Skeletal muscle tissue (tissue), 4 donors: ENCODE results near the gene MPO. TPM values are rescaled to one million over a fixed set of nuclear protein-coding genes. Genes with fewer than 3 reads are reported as not detected.

Source experiments
- H3K27ac ChIP-seq: one replicate; pipeline ENCODE4 v1.7.0; 2013; ENCODE audit warnings: mild to moderate bottlenecking, low read depth, low read length, inconsistent platforms
- H3K27me3 ChIP-seq, 3 donors: one replicate each; pipeline ENCODE4 v1.7.0; 2013; ENCODE audit warnings: low read length in 3 of 3; ENCODE audit not compliant: control insufficient read depth in 3 of 3, insufficient read depth in 3 of 3
- H3K36me3 ChIP-seq, 3 donors: one replicate each; pipeline ENCODE4 v1.7.0; 2013; ENCODE audit warnings: low read length in 3 of 3; ENCODE audit not compliant: control insufficient read depth in 3 of 3, insufficient read depth in 3 of 3
- H3K4me1 ChIP-seq, 3 donors: one replicate each; pipeline ENCODE4 v1.7.0; 2013; ENCODE audit warnings: low read length in 3 of 3, mild to moderate bottlenecking in 3 of 3; ENCODE audit not compliant: control insufficient read depth in 3 of 3, insufficient read depth in 3 of 3
- H3K4me3 ChIP-seq, 3 donors: one replicate each; pipeline ENCODE4 v1.7.0; 2013; ENCODE audit warnings: low read length in 3 of 3
- H3K9ac ChIP-seq, 3 donors: one replicate each; pipeline ENCODE4 v1.7.0; 2013; ENCODE audit warnings: low read length in 3 of 3, mild to moderate bottlenecking in 3 of 3, moderate library complexity in 2 of 3, low read depth in 1 of 3
- H3K9me3 ChIP-seq, 3 donors: one replicate each; pipeline ENCODE4 v1.7.0; 2013; ENCODE audit warnings: low read length in 3 of 3; ENCODE audit not compliant: control insufficient read depth in 3 of 3
- total RNA-seq: library from RNA; depleted of rRNA; stranded (reverse); fragments of >200 nt; gene quantifications from one replicate; pipeline ENCODE4 v1.2.3, GENCODE V29; 2014
- donor health status: Osteomylitis.

MPO gene
- total RNA-seq, 1 donor from 2014 or later, result 14.1 TPM

DNA sequence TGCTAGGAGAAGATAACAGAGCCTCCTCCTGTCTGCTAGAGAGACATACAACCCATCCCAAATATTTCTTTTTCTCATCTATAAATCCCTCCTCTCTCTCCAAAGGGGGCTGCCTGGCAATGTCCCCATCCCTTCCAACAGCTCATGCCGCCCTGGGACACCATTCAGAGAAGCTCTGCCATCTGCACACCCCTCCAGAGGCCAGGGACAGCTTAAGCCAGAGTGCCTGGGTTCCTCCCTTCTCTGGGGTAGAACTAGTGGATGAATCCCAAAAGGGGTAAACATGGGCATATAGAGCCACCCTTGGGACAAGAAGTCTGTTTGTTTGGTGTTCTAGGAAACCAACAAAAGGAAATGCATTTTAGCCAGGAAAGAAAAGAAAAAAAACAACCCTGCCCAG lies 44.9 kb downstream of the MPO start:
- Histone ChIP-seq H3K4me1 (peaks cover 0 to 5% (median 0%) of the 10 kb centered on the region in 3 donors), H3K27me3 (peaks cover 12 to 29% (median 26%) of the 10 kb centered on the region in 3 donors), H3K27ac (no peak overlapping the region), H3K4me3 (no peak overlapping the region), H3K36me3 (no peaks in the 10 kb centered on the region), H3K9ac (no peak overlapping the region), H3K9me3 (no peaks in the 10 kb centered on the region)

DNA sequence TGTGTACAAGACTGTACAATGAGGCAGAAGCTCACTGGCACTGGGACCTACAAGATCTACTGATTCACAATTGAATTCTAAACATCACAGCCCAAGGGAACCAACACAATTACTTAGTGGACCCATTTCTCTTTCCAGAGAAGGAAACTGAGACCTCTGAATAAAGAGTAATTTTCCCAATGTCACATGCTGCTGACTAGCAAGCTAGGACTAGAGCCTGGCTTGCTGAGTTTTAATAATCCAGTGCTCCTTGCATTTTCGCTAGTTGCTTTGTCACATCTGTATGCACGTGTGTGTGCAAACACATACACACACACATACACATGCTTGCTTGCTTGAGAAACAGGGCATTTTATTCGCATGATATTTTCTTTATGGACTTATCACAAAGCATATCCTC lies 46.2 kb downstream of the MPO start:
- H3K9ac ChIP-seq, result no peak overlapping the region
- H3K27me3 ChIP-seq, result peaks cover 14 to 25% (median 25%) of the 10 kb centered on the region in 3 donors
- peaks cover 0 to 5% (median 0%) of the 10 kb centered on the region in 3 donors for H3K4me1 ChIP-seq

DNA sequence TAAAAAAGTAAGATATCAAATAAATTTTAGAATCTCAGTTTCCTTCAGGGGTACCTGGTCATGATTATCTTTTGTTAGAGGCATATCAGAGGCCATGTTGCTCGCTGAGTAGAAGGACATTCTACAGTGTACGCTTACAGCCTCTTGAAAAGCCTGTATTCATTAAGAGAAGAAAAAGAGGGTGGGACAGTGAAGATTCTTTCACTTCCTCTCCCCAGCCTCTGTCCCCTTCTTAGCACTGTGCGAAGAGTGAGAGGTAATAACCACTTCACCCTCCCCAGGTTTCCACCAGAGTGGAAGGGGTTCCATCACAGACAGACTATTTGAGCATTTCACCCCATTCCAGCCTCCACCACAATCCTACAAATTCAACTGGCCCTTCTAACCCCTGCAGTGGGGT lies 47.2 kb downstream of the MPO start:
- Histone ChIP-seq H3K27me3 (peaks cover 14 to 22% (median 17%) of the 10 kb centered on the region in 3 donors), H3K9ac (no peak overlapping the region), H3K4me3 (no peak overlapping the region), H3K27ac (no peak overlapping the region), H3K9me3 (no peaks in the 10 kb centered on the region), H3K4me1 (peaks cover 0 to 5% (median 0%) of the 10 kb centered on the region in 3 donors), H3K36me3 (no peaks in the 10 kb centered on the region)

More for the DNA sequence above, 46.2 kb downstream of the MPO start:
- Histone ChIP-seq H3K9me3 (no peaks in the 10 kb centered on the region), H3K36me3 (no peaks in the 10 kb centered on the region), H3K4me3 (no peak overlapping the region), H3K27ac (no peak overlapping the region)

DNA sequence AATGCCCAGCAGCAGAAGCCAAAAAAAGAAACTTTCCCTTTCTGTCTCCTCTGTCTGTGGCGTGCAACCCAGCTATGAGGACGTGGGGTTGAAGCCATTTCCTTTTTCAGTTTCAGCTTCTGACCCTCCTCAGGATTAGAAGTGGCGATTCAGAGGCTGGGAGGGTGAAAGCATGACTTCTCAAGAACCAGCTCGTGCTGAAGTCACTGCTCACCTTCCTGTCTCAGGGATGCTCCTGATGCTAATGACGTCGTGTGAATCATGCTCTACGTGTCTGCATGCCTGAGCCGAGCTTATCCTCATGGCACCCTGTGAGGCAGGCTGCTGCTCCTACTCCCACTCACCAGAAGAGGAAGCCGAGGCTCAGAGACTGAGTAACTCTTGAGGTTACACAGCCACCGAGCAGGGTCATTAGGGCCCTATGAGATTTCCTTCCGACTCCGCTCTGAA lies 48.0 kb downstream of the MPO start:
- H3K36me3 ChIP-seq, result no peaks in the 10 kb centered on the region
- no peaks in the 10 kb centered on the region for H3K9me3 ChIP-seq
- H3K27me3 ChIP-seq, result peaks cover 14 to 17% (median 15%) of the 10 kb centered on the region in 3 donors
- H3K27ac ChIP-seq, result no peak overlapping the region
- peaks cover 0 to 5% (median 0%) of the 10 kb centered on the region in 3 donors for H3K4me1 ChIP-seq
- H3K9ac ChIP-seq, result no peak overlapping the region
- no peak overlapping the region for H3K4me3 ChIP-seq

DNA sequence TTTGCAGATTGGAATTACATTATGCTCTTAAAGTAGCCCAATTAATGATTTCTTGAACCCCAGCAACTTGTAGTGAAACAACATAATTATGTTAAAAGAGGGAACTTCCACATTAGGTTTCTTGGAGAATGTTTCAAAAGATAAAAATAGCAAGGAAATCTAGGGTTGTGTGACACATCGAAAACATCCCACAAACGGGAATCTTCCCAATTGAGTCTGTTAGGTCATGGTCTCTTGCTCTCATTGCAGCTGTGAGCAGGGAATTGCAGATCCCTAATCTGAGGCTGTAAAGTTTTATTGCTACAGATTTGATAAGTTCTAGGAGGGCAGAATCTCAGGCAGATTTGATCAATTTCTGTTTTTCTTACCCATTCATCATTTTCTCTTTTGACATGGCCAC lies 49.1 kb downstream of the MPO start:
- H3K27me3 ChIP-seq, result peaks cover 13 to 18% (median 17%) of the 10 kb centered on the region in 3 donors
- H3K4me1 ChIP-seq, result peaks cover 0 to 5% (median 0%) of the 10 kb centered on the region in 3 donors
- H3K36me3 ChIP-seq, result no peaks in the 10 kb centered on the region
- H3K27ac ChIP-seq, result no peak overlapping the region
- no peaks in the 10 kb centered on the region for H3K9me3 ChIP-seq
- H3K9ac ChIP-seq, result no peak overlapping the region
- no peak overlapping the region for H3K4me3 ChIP-seq

DNA sequence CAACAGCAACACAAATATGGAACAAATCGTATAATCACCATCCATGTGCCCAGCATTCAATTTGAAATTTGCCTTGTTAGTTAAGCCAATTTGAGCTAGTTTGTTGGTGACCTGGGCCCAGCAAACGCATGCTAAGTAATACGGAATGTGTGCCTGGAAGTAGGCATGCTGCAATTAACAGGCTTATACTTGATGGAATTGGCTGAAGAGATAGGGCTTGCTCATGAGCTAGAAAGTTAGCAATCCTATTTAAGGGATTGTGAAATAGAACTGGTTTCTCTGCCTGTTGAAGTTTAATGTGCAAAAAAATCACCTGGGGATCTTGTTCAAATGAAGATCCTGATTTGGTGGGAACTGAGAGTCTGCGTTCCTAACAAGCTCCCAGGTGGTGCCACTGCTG lies 50.9 kb downstream of the MPO start:
- Histone ChIP-seq H3K36me3 (no peaks in the 10 kb centered on the region), H3K4me1 (peaks cover 0 to 5% (median 0%) of the 10 kb centered on the region in 3 donors), H3K9ac (no peak overlapping the region), H3K27ac (no peak overlapping the region), H3K27me3 (peaks cover 5 to 18% (median 13%) of the 10 kb centered on the region in 3 donors), H3K4me3 (no peak overlapping the region), H3K9me3 (no peaks in the 10 kb centered on the region)

DNA sequence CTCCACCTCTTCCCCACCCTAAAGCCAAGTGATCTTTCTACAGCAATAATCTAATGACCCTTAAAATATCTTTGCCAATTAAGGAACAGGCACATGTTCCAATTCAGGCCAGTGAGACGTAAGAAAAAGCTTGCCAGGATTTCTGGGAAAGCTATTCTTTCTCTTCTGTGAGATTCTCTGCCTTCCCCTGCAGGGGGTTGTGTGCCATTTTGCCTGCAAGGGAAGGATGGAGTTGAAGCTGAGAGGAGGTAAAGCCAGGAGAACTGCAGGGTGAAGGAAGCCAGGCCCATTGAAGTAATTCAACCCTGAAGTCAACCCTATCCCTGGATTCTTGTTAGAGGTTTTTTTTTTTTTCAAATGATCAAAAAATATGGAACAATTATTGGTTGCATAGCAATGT lies 51.4 kb downstream of the MPO start:
- Histone ChIP-seq H3K27me3 (peaks cover 5 to 18% (median 13%) of the 10 kb centered on the region in 3 donors), H3K9ac (no peak overlapping the region), H3K27ac (no peak overlapping the region), H3K9me3 (no peaks in the 10 kb centered on the region), H3K4me1 (peaks cover 0 to 5% (median 0%) of the 10 kb centered on the region in 3 donors), H3K36me3 (no peaks in the 10 kb centered on the region), H3K4me3 (no peak overlapping the region)

DNA sequence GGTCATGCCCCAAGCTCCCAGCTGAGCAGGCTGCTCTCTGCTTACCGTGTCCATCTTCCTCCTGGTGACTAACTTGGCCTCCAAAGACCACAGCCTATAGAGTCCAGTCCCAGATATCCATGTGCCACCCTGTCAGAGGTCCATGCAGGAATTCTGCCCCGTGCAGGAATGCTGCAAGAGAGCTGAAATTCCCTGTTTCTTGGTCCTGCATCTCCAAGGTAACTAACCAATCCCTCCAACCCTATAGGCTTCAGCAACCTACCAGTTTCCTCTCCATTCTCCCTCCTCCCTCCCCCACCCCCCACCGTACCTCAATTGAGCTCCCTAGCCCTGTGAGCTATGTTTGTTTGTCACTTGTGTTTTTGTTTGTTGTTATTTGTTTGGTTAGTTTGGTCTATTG lies 52.1 kb downstream of the MPO start:
- Histone ChIP-seq H3K9ac (no peak overlapping the region), H3K27ac (no peak overlapping the region), H3K9me3 (no peaks in the 10 kb centered on the region), H3K4me1 (peaks cover 0 to 5% (median 0%) of the 10 kb centered on the region in 3 donors), H3K36me3 (no peaks in the 10 kb centered on the region), H3K27me3 (peaks cover 5 to 18% (median 13%) of the 10 kb centered on the region in 3 donors), H3K4me3 (no peak overlapping the region)

DNA sequence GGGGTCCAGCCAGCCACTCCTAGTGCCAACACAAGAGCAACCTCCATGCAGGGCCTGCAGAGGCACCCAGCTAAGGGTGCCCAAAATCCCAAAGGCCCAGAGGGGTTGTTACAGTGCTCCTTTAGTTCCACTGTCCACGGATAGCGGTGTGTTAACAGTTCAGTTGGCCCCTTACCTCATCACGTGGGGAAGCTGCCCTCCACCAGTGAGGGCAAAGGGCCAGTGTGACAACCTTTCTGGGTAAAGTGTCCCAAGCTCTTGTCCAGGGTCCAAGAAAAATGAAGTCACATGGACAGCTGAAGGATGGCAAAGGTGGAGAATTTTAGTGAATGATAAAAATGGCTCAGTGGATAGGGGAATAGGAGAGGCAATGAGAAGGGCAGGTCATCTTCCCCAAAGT lies 53.0 kb downstream of the MPO start:
- no peaks in the 10 kb centered on the region for H3K9me3 ChIP-seq
- no peak overlapping the region for H3K9ac ChIP-seq
- H3K4me3 ChIP-seq, result no peak overlapping the region
- H3K36me3 ChIP-seq, result no peaks in the 10 kb centered on the region
- no peak overlapping the region for H3K27ac ChIP-seq
- H3K4me1 ChIP-seq, result peaks cover 0 to 5% (median 0%) of the 10 kb centered on the region in 3 donors
- H3K27me3 ChIP-seq, result peaks cover 5 to 14% (median 10%) of the 10 kb centered on the region in 3 donors

DNA sequence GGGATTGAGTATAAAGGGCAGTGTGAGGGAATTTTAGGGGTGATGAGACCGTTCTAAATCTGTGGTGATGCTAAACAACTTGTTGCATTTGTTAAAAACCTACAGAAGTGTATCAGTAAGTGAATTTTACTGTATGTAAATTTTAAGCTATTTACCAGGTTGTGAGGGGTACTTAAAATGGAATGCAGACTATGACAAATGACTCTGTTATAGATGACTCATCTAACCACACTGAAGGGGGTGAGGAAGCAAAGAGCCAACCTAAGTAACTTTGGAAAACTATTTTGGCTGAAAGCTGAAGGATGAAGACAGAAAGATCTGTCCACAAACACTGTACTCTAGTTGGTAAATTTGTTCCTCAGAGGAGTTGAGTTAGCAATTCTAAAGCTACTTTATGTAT lies 56.4 kb downstream of the MPO start:
- Histone ChIP-seq H3K4me3 (no peak overlapping the region), H3K27ac (no peak overlapping the region), H3K9ac (no peak overlapping the region), H3K4me1 (peaks cover 6 to 7% (median 6%) of the 10 kb centered on the region in 3 donors), H3K9me3 (no peaks in the 10 kb centered on the region), H3K27me3 (peaks cover 2 to 5% (median 4%) of the 10 kb centered on the region in 3 donors), H3K36me3 (no peaks in the 10 kb centered on the region)
